Measurements from ENCODE around the gene HSPA12B. TPM values are rescaled to one million over a fixed set of nuclear protein-coding genes. Genes with fewer than 3 reads are reported as not detected.

The HSPA12B gene
- polyA plus RNA-seq, 1 donor from 2014 or later, result not detected

GRCh38 chr20:3731944-3732326 is 550 bp upstream of the HSPA12B start:
- Histone ChIP-seq H3K9me3 (ENCODE audit: low read length) (no peaks in the 10 kb centered on the region), H3K4me2 (ENCODE audit: low read length) (no peak overlapping the region), H3K4me3 (ENCODE audit: low read length) (no peak overlapping the region), H4K20me1 (ENCODE audit: insufficient read depth) (no peaks in the 10 kb centered on the region), H3K27me3 (ENCODE audit: insufficient read depth, low read depth, low read length) (peaks cover 4% of the 10 kb centered on the region), H3K36me3 (ENCODE audit: insufficient read depth, low read length) (no peaks in the 10 kb centered on the region), H3K79me2 (replicated peaks; ENCODE audit: insufficient read depth, low read length) (no peaks in the 10 kb centered on the region), H3F3A (ENCODE audit: insufficient read depth, low read length, poor library complexity, severe bottlenecking) (no peaks in the 10 kb centered on the region), H2AFZ (ENCODE audit: low read depth, low read length) (no peak overlapping the region), H3K27ac (ENCODE audit: low read length) (no peak overlapping the region), H3K9ac (ENCODE audit: low read length) (no peak overlapping the region), H3K9me2 (ENCODE audit: insufficient read depth, low read length) (no peaks in the 10 kb centered on the region)
- TF ChIP-seq POLR2AphosphoS5 (IDR thresholded peaks at IDR 0.05), result no peak
- TF ChIP-seq TAF1 (IDR thresholded peaks at IDR 0.05; ENCODE audit: low read depth), result no peak
- no peak for TF ChIP-seq RAD21 (conservative IDR thresholded peaks at IDR 0.05)
- no peak for TF ChIP-seq EP300 (conservative IDR thresholded peaks at IDR 0.05; ENCODE audit: poor library complexity, severe bottlenecking)
- no peak for TF ChIP-seq CTCF (IDR thresholded peaks at IDR 0.05; ENCODE audit: poor library complexity, severe bottlenecking)
- no peak for TF ChIP-seq EZH2 (IDR thresholded peaks at IDR 0.05; ENCODE audit: borderline replicate concordance, insufficient read depth, low read length, poor library complexity, severe bottlenecking)
- TF ChIP-seq REST (IDR thresholded peaks at IDR 0.05; ENCODE audit: borderline replicate concordance), result no peak
- no peak for TF ChIP-seq MXI1 (conservative IDR thresholded peaks at IDR 0.05; ENCODE audit: poor library complexity, severe bottlenecking)

GRCh38 chr20:3733119-3733995 is 872 bp downstream of the HSPA12B start:
- no peaks in the 10 kb centered on the region for H3F3A ChIP-seq (ENCODE audit: insufficient read depth, low read length, poor library complexity, severe bottlenecking)
- peaks cover 4% of the 10 kb centered on the region for H3K27me3 ChIP-seq (ENCODE audit: insufficient read depth, low read depth, low read length)
- no peaks in the 10 kb centered on the region for H3K79me2 ChIP-seq (replicated peaks; ENCODE audit: insufficient read depth, low read length)
- H3K27ac ChIP-seq (ENCODE audit: low read length), result no peak overlapping the region
- no peak overlapping the region for H3K4me2 ChIP-seq (ENCODE audit: low read length)
- H3K9me3 ChIP-seq (ENCODE audit: low read length), result no peaks in the 10 kb centered on the region
- no peak overlapping the region for H3K9ac ChIP-seq (ENCODE audit: low read length)
- H3K4me3 ChIP-seq (ENCODE audit: low read length), result no peak overlapping the region
- TF ChIP-seq TAF1 (IDR thresholded peaks at IDR 0.05; ENCODE audit: low read depth), result no peak
- TF ChIP-seq CTCF (IDR thresholded peaks at IDR 0.05; ENCODE audit: poor library complexity, severe bottlenecking), result no peak
- TF ChIP-seq SMC3 (conservative IDR thresholded peaks at IDR 0.05; ENCODE audit: poor library complexity), result no peak
- no peak for TF ChIP-seq REST (IDR thresholded peaks at IDR 0.05; ENCODE audit: borderline replicate concordance)
- no peak for TF ChIP-seq EZH2 (IDR thresholded peaks at IDR 0.05; ENCODE audit: borderline replicate concordance, insufficient read depth, low read length, poor library complexity, severe bottlenecking)
- TF ChIP-seq MXI1 (conservative IDR thresholded peaks at IDR 0.05; ENCODE audit: poor library complexity, severe bottlenecking), result no peak
- no peak for TF ChIP-seq RAD21 (conservative IDR thresholded peaks at IDR 0.05)
- TF ChIP-seq POLR2AphosphoS5 (IDR thresholded peaks at IDR 0.05), result no peak
- no peak for TF ChIP-seq EP300 (conservative IDR thresholded peaks at IDR 0.05; ENCODE audit: poor library complexity, severe bottlenecking)
- no peaks in the 10 kb centered on the region for H3K9me2 ChIP-seq (ENCODE audit: insufficient read depth, low read length)
- no peak overlapping the region for H2AFZ ChIP-seq (ENCODE audit: low read depth, low read length)
- H4K20me1 ChIP-seq (ENCODE audit: insufficient read depth), result no peaks in the 10 kb centered on the region
- H3K36me3 ChIP-seq (ENCODE audit: insufficient read depth, low read length), result no peaks in the 10 kb centered on the region
